Neural cell (in vitro differentiated cells): ENCODE results near the gene SSTR5. TPM values are rescaled to one million over a fixed set of nuclear protein-coding genes. Genes with fewer than 3 reads are reported as not detected.

Experiments
- H2AFZ ChIP-seq: fragments of 200-600, 300-800 bp; sonication (generic), shearing (Covaris generic); 2 replicates; pipeline ENCODE4 v1.6.0; 2014; ENCODE audit warnings: low read depth, mild to moderate bottlenecking, antibody characterized with exemption, low read length, moderate library complexity
- H3F3A ChIP-seq: fragments of 200-600 bp; shearing (Covaris generic); 2 replicates; pipeline ENCODE4 v1.6.1; 2016; ENCODE audit warnings: mild to moderate bottlenecking, moderate library complexity, mixed read lengths, antibody characterized with exemption, low read length; ENCODE audit not compliant: insufficient read depth, poor library complexity, severe bottlenecking
- H3K27ac ChIP-seq: fragments of 200-600, 300-800 bp; sonication (generic), shearing (Covaris generic); 2 replicates; pipeline ENCODE4 v1.5.1; 2014; ENCODE audit warnings: mild to moderate bottlenecking, low read length, moderate library complexity
- H3K27me3 ChIP-seq: fragments of 300-800, 200-600 bp; sonication (generic), shearing (Covaris generic); 2 replicates; pipeline ENCODE4 v1.6.0; 2014; ENCODE audit warnings: mild to moderate bottlenecking, low read depth, low read length, moderate library complexity; ENCODE audit not compliant: insufficient read depth
- H3K36me3 ChIP-seq: fragments of 300-800, 200-600 bp; sonication (generic), shearing (Covaris generic); 2 replicates; pipeline ENCODE4 v1.5.1; 2014; ENCODE audit warnings: mild to moderate bottlenecking, antibody characterized with exemption, low read length, moderate library complexity; ENCODE audit not compliant: insufficient read depth
- H3K4me2 ChIP-seq: fragments of 300-800, 200-600 bp; sonication (generic), shearing (Covaris generic); 2 replicates; pipeline ENCODE4 v1.6.0; 2014; ENCODE audit warnings: mild to moderate bottlenecking, low read length
- H3K4me3 ChIP-seq: fragments of 300-800, 200-600 bp; sonication (generic), shearing (Covaris generic); 2 replicates; pipeline ENCODE4 v1.5.1; 2014; ENCODE audit warnings: mild to moderate bottlenecking, low read length, moderate library complexity
- H3K79me2 ChIP-seq: fragments of 200-600 bp; shearing (Covaris generic); replicated peaks from 2 replicates; pipeline ENCODE4 v1.6.0; 2014; ENCODE audit warnings: mild to moderate bottlenecking, low read length, moderate library complexity; ENCODE audit not compliant: insufficient read depth
- H3K9ac ChIP-seq: fragments of 300-800, 200-600 bp; sonication (generic), shearing (Covaris generic); 2 replicates; pipeline ENCODE4 v1.6.1; 2016; ENCODE audit warnings: mild to moderate bottlenecking, low read length, mixed read lengths
- H3K9me2 ChIP-seq: fragments of 200-600 bp; shearing (Covaris generic); 2 replicates; pipeline ENCODE4 v1.6.1; 2016; ENCODE audit warnings: mild to moderate bottlenecking, low read length, mixed read lengths; ENCODE audit not compliant: insufficient read depth
- H3K9me3 ChIP-seq: fragments of 200-600, 300-800 bp; sonication (generic), shearing (Covaris generic); 2 replicates; pipeline ENCODE4 v1.6.1; 2016; ENCODE audit warnings: mild to moderate bottlenecking, mixed run types, low read length, moderate library complexity, mixed read lengths
- H4K20me1 ChIP-seq: fragments of 200-600 bp; shearing (Covaris generic); 2 replicates; pipeline ENCODE4 v1.6.1; 2016; ENCODE audit warnings: mild to moderate bottlenecking, mixed run types; ENCODE audit not compliant: insufficient read depth
- EP300 ChIP-seq: fragments of 450-650 bp; conservative IDR thresholded peaks from 2 replicates; pipeline ENCODE4 v1.6.1; 2014; ENCODE audit warnings: antibody characterized with exemption, mild to moderate bottlenecking, moderate library complexity; ENCODE audit not compliant: poor library complexity, severe bottlenecking
- EZH2 ChIP-seq: fragments of 200-600, 300-800 bp; shearing (Covaris generic), sonication (generic); IDR thresholded peaks from 2 replicates; pipeline ENCODE4 v1.6.1; 2014; ENCODE audit warnings: antibody characterized with exemption, low read length, borderline replicate concordance, mild to moderate bottlenecking; ENCODE audit not compliant: insufficient read depth, poor library complexity, severe bottlenecking
- MXI1 ChIP-seq: fragments of 450-650 bp; conservative IDR thresholded peaks from 2 replicates; pipeline ENCODE4 v1.6.1; 2014; ENCODE audit warnings: antibody characterized with exemption, mild to moderate bottlenecking; ENCODE audit not compliant: poor library complexity, severe bottlenecking
- POLR2AphosphoS5 ChIP-seq: IDR thresholded peaks from 2 replicates; pipeline ENCODE4 v1.6.1; 2012
- RAD21 ChIP-seq: fragments of 450-650 bp; conservative IDR thresholded peaks from 2 replicates; pipeline ENCODE4 v1.6.1; 2014; ENCODE audit warnings: antibody characterized with exemption, mild to moderate bottlenecking, moderate library complexity
- REST ChIP-seq: IDR thresholded peaks from 2 replicates; pipeline ENCODE4 v1.6.1; 2012; ENCODE audit warnings: borderline replicate concordance
- SMC3 ChIP-seq: fragments of 450-650 bp; conservative IDR thresholded peaks from 2 replicates; pipeline ENCODE4 v1.6.1; 2014; ENCODE audit warnings: antibody characterized with exemption, mild to moderate bottlenecking, moderate library complexity; ENCODE audit not compliant: poor library complexity
- TAF1 ChIP-seq: IDR thresholded peaks from 2 replicates; pipeline ENCODE4 v1.6.1; 2012; ENCODE audit warnings: low read depth
- polyA plus RNA-seq: library from polyadenylated mRNA; depleted of rRNA; stranded (reverse); fragments of >200 nt; gene quantifications from 2 replicates; pipeline ENCODE4 v1.2.3, GENCODE V29; 2014
- TF ChIP-seq, protein P1 (sequence below): fragments of 450-650 bp; IDR thresholded peaks from 2 replicates; pipeline ENCODE4 v1.5.1; 2014; ENCODE audit warnings: antibody characterized with exemption, mild to moderate bottlenecking, moderate library complexity; ENCODE audit not compliant: poor library complexity, severe bottlenecking

The SSTR5 gene
- polyA plus RNA-seq, 1 donor from 2014 or later = not detected

- no peak overlapping the region for H3K27ac ChIP-seq
- H3K79me2 ChIP-seq = no peaks in the 10 kb centered on the region
- no peak overlapping the region for H3K9ac ChIP-seq
- TF ChIP-seq EZH2 (no peak), REST (no peak), EP300 (no peak), MXI1 (no peak), POLR2AphosphoS5 (no peak), SMC3 (no peak), RAD21 (no peak), TAF1 (no peak)
- TF ChIP-seq, protein P1, sequence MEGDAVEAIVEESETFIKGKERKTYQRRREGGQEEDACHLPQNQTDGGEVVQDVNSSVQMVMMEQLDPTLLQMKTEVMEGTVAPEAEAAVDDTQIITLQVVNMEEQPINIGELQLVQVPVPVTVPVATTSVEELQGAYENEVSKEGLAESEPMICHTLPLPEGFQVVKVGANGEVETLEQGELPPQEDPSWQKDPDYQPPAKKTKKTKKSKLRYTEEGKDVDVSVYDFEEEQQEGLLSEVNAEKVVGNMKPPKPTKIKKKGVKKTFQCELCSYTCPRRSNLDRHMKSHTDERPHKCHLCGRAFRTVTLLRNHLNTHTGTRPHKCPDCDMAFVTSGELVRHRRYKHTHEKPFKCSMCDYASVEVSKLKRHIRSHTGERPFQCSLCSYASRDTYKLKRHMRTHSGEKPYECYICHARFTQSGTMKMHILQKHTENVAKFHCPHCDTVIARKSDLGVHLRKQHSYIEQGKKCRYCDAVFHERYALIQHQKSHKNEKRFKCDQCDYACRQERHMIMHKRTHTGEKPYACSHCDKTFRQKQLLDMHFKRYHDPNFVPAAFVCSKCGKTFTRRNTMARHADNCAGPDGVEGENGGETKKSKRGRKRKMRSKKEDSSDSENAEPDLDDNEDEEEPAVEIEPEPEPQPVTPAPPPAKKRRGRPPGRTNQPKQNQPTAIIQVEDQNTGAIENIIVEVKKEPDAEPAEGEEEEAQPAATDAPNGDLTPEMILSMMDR = no peak
- peak overlapping the region; percentile 62 for H3K4me3 ChIP-seq
- no peaks in the 10 kb centered on the region for H4K20me1 ChIP-seq
- no peaks in the 10 kb centered on the region for H3F3A ChIP-seq
- no peaks in the 10 kb centered on the region for H3K9me2 ChIP-seq
- H3K4me2 ChIP-seq = no peak overlapping the region
- no peaks in the 10 kb centered on the region for H3K9me3 ChIP-seq
- H2AFZ ChIP-seq = no peak overlapping the region
- H3K27me3 ChIP-seq = no peaks in the 10 kb centered on the region
- H3K36me3 ChIP-seq = no peaks in the 10 kb centered on the region
Measured at GRCh38 chr16:1103636-1103980, 31.1 kb downstream of the SSTR5 start.

GRCh38 chr16:1105888-1106620 is 33.5 kb downstream of the SSTR5 start:
- no peaks in the 10 kb centered on the region for H3K9me3 ChIP-seq
- H3K9ac ChIP-seq = no peak overlapping the region
- H3F3A ChIP-seq = no peaks in the 10 kb centered on the region
- H3K9me2 ChIP-seq = no peaks in the 10 kb centered on the region
- H3K79me2 ChIP-seq = no peaks in the 10 kb centered on the region
- H3K27ac ChIP-seq = no peak overlapping the region
- no peak overlapping the region for H2AFZ ChIP-seq
- H3K36me3 ChIP-seq = no peaks in the 10 kb centered on the region
- H3K4me3 ChIP-seq = no peak overlapping the region
- H3K27me3 ChIP-seq = no peaks in the 10 kb centered on the region
- H4K20me1 ChIP-seq = no peaks in the 10 kb centered on the region
- TF ChIP-seq TAF1 (no peak), MXI1 (peak; percentile 36), EP300 (no peak), SMC3 (peak; percentile 85), REST (no peak), RAD21 (peak; percentile 86), EZH2 (no peak), POLR2AphosphoS5 (no peak)
- TF ChIP-seq, protein P1 = peak; percentile 81
- H3K4me2 ChIP-seq = no peak overlapping the region
